ENCODE results near the gene ITGB2. TPM values are rescaled to one million over a fixed set of nuclear protein-coding genes. Genes with fewer than 3 reads are reported as not detected.

Gene ITGB2
- total RNA-seq, 6 donors from 2014 or later: 73.1 to 435 (median 149) TPM

DNA sequence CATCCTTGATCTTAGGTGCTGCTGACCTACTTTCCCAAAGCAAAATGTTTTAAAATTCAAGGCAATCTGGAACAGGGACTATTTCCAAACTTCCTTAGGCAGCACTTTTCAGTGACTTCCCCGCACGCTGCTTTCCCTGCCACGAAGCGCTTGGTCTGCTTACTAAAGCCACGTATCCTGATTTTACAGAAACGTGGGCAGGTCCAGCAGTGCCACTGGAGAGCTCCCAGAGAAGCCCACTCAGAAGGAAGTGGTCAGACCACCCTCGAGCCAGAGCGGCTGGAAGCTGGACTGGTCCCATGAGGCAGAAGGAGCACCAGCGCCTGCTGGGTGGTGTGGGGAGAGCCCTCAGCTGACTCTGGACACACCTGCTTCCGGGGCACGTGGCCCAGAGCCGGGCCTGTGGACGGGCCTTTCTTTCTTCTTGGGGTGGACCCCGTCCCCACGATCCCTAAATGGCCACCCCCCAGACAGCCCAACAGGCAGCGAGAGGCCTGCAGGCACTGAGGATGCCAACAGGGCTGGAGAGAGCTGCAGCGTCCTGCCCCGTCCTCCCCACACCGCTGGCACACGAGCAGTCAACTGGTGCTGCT lies 70.4 kb downstream of the ITGB2 start:
- WGBS, 2 donors: 91 to 93% methylated on average over 13 to 20 of the region's 20 CpGs
- DNase-seq (peak in 1 of 2 donors; percentile 72), ATAC-seq (ENCODE audit: low FRiP score in 2 of 2) (no peak)
- Histone ChIP-seq H3K4me1 (peaks cover 17 to 19% (median 18%) of the 10 kb centered on the region in 4 donors), H3K36me3 (peaks cover 37 to 72% (median 58%) of the 10 kb centered on the region in 4 donors), H3K4me3 (no peak overlapping the region), H3K27me3 (no peaks in the 10 kb centered on the region), H3K27ac (no peak overlapping the region), H3K9me3 (no peaks in the 10 kb centered on the region)
- TF ChIP-seq, protein P1, sequence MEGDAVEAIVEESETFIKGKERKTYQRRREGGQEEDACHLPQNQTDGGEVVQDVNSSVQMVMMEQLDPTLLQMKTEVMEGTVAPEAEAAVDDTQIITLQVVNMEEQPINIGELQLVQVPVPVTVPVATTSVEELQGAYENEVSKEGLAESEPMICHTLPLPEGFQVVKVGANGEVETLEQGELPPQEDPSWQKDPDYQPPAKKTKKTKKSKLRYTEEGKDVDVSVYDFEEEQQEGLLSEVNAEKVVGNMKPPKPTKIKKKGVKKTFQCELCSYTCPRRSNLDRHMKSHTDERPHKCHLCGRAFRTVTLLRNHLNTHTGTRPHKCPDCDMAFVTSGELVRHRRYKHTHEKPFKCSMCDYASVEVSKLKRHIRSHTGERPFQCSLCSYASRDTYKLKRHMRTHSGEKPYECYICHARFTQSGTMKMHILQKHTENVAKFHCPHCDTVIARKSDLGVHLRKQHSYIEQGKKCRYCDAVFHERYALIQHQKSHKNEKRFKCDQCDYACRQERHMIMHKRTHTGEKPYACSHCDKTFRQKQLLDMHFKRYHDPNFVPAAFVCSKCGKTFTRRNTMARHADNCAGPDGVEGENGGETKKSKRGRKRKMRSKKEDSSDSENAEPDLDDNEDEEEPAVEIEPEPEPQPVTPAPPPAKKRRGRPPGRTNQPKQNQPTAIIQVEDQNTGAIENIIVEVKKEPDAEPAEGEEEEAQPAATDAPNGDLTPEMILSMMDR (IDR thresholded peaks at IDR 0.05): no peak
- no peak for TF ChIP-seq EP300 (IDR thresholded peaks at IDR 0.05)
- no peak for TF ChIP-seq POLR2A (IDR thresholded peaks at IDR 0.05)
- TF ChIP-seq POLR2AphosphoS5 (IDR thresholded peaks at IDR 0.05): no peak

DNA sequence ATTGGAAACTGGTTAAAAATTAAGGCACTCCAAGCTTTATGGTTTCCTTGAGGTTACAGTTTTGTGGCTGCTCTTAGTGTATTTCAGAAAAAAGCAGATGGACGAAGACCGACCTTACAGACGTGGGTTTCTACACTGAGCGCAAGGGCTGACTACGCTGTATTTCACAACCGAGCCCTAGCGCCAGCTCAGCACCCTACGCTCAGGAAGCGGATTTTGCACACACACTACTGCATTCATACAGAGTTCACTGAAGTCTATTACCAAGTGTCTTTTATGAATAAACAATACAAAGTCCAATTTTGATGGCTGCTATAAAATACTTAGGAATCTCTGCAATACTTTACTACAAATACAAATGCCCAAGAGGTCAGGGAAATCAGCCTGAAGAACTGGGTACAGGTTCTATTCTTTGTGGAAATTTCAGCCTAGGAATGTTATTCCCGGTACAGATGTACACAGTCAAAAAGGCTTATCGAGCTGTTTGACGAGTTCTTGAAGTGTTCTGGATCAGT lies 71.0 kb downstream of the ITGB2 start:
- Histone ChIP-seq H3K9me3 (no peaks in the 10 kb centered on the region), H3K4me3 (no peak overlapping the region), H3K36me3 (peaks cover 31 to 66% (median 52%) of the 10 kb centered on the region in 4 donors), H3K4me1 (peaks cover 18 to 21% (median 20%) of the 10 kb centered on the region in 4 donors), H3K27me3 (no peaks in the 10 kb centered on the region), H3K27ac (no peak overlapping the region)
- ATAC-seq (ENCODE audit: low FRiP score in 2 of 2): no peak
- DNase-seq: no peak
- TF ChIP-seq POLR2AphosphoS5 (IDR thresholded peaks at IDR 0.05) (no peak), POLR2A (IDR thresholded peaks at IDR 0.05) (no peak), EP300 (IDR thresholded peaks at IDR 0.05) (no peak)
- TF ChIP-seq, protein P1 (IDR thresholded peaks at IDR 0.05): no peak
- 85 to 87% methylated on average over 12 of the region's 12 CpGs for WGBS, 2 donors

DNA sequence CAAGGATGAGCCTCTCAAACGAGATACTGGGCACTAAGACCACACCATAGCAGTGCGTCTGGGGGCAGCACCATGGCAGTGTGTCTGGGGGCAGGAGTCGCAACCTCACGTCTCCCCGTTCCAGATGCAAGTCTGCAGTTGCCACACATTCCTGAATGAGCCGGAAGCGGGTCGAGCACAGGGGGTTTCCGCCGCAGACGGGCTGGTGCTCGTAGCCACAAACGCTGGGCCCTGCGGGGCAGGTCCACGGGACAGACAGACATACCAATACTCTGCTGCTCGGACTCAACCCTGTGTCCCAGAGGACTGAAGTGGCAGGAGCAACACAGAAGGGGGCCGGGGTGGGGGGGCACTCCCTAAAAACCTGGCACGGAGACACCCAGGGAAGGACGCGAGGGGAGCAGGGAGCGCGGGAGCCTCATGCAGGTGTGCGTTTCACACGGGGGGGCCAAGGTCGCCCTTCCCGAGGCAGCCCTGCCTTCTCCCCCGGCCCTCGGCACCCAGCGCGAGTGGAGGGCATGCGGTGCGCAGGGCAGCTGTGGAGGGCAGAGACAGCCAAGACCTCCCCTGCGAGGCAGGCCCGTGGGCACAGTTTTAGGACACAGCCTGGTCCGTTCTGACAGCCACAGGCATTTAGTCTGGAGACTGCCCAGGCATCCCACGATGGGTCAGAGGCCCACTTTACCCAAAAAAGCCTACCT lies 71.7 kb downstream of the ITGB2 start:
- DNase-seq (peak in 1 of 2 donors; percentile 67), ATAC-seq (ENCODE audit: low FRiP score in 2 of 2) (no peak)
- 94 to 96% methylated on average over 27 to 36 of the region's 36 CpGs for WGBS, 2 donors
- no peaks in the 10 kb centered on the region for H3K9me3 ChIP-seq
- TF ChIP-seq EP300 (IDR thresholded peaks at IDR 0.05): no peak
- no peak for TF ChIP-seq POLR2A (IDR thresholded peaks at IDR 0.05)
- TF ChIP-seq, protein P1 (IDR thresholded peaks at IDR 0.05): no peak
- TF ChIP-seq POLR2AphosphoS5 (IDR thresholded peaks at IDR 0.05): no peak
- H3K27me3 ChIP-seq: no peaks in the 10 kb centered on the region
- no peak overlapping the region for H3K4me3 ChIP-seq
- peaks cover 25 to 59% (median 46%) of the 10 kb centered on the region in 4 donors for H3K36me3 ChIP-seq
- peaks cover 18 to 21% (median 20%) of the 10 kb centered on the region in 4 donors for H3K4me1 ChIP-seq
- no peak overlapping the region for H3K27ac ChIP-seq

DNA sequence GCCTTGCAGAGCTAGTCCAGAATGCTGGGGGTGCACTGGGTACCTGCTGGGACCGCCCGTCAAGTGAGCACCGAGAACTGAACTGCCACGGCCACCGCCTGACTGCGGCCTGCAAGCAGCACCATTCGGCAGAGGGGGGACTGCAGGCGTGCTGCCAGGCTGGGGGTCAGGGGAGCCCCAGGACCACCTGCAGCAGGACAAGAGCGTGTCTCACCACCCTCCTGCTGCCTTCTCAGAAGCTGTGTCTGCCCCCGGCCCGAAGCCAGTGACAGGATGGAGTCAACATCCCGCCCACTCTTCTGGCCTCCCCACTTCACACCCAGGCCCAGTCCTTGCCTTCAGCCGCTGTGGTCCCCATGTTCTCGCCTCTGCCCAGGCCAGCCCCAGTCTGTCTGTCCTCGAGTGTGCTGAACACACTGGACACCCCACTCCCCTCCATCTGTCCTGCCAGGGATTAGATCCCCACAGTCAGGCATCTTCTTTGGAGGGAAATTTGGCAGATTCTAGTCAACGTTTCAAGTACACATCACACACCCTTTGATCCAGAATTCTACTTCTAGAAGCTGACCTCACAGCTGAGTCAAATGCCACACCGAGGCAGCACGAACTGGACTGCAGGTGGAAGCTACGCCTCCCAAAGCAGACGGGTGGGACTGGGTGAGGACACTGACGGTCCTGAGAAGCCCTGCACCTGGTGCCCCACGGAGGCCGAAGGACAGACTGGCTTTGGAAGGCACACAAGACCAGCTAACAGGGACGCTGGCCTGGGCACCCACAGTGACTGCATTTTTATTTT lies 73.2 kb downstream of the ITGB2 start:
- Histone ChIP-seq H3K4me1 (peaks cover 18 to 21% (median 20%) of the 10 kb centered on the region in 4 donors), H3K9me3 (no peaks in the 10 kb centered on the region), H3K4me3 (no peak overlapping the region), H3K27ac (no peak overlapping the region), H3K27me3 (no peaks in the 10 kb centered on the region), H3K36me3 (peaks cover 22 to 44% (median 35%) of the 10 kb centered on the region in 4 donors)
- TF ChIP-seq POLR2AphosphoS5 (IDR thresholded peaks at IDR 0.05): no peak
- TF ChIP-seq EP300 (IDR thresholded peaks at IDR 0.05): no peak
- no peak for TF ChIP-seq POLR2A (IDR thresholded peaks at IDR 0.05)
- TF ChIP-seq, protein P1 (IDR thresholded peaks at IDR 0.05): no peak
- DNase-seq (peak in 1 of 2 donors; percentile 46), ATAC-seq (ENCODE audit: low FRiP score in 2 of 2) (no peak)
- 77 to 88% methylated on average over 13 to 24 of the region's 24 CpGs for WGBS, 2 donors
